Right forelimb (tissue), 1 donor: ENCODE measurements around the gene WDR36.
"Not testable (repeated sequence)": the region's sequence is repeated elsewhere in the genome, so short reads cannot be mapped to it uniquely, and the experiment has no call there.

Experiments
- DNase-seq: peaks from one replicate; pipeline ENCODE4 v3.0.0-alpha.2; 2018

WDR36 gene

DNA sequence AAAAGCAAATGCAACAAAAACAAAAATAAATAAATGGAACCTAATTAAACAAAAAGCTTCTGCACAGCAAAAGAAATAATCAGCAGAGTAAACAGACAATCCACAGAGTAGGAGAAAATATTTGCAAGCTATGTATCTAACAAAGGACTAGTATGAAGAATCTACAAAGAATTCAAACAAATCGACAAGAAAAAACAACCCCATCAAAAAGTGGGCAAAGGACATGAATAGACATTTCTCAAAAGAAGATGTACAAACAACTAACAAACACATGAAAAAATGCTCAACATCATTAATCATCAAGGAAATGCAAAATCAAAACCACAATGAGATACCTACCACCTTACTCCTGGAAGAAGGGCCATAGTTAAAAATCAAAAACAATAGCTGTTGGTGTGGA lies 49.3 kb downstream of the WDR36 start:
- not testable (repeated sequence) for DNase-seq

DNA sequence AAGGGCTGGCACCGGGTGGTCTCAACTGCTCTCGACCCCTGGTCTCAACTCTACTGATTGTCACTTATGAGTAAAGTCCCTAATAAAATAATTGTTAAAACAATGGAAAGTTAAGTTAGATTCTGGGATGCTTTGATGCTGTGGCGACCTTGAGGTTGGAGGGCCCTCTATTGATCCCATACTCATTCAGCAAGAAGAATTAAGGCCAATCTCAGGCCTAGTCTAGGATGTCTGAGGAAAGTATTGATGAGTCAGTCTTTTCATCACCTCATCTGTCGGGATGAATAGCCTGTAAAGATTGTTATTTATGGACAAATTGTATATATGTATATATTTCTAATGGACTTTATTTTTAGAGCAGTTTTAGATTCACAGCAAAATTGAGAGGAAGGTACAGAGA lies 50.8 kb downstream of the WDR36 start:
- DNase-seq: no peak

DNA sequence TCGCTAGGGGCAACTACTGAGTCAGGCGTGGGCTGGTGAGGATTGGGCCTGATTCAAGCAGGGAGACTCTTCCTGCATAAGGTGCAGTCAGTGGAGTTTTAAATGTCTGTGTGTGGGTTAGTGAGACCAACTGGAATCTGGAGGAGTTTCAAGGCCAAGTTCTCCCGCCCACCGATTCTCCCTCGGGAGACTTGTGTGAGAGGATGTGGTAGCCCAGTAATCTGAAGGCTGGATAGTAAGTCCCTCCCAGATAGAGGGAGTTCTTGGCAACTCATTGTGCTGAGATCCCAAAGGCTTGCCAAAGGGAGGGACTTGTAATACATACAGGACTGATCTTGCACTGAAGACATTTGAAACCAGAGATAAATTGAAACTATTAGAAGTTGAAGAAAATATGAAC lies 51.8 kb downstream of the WDR36 start:
- peak; percentile 53 for DNase-seq

DNA sequence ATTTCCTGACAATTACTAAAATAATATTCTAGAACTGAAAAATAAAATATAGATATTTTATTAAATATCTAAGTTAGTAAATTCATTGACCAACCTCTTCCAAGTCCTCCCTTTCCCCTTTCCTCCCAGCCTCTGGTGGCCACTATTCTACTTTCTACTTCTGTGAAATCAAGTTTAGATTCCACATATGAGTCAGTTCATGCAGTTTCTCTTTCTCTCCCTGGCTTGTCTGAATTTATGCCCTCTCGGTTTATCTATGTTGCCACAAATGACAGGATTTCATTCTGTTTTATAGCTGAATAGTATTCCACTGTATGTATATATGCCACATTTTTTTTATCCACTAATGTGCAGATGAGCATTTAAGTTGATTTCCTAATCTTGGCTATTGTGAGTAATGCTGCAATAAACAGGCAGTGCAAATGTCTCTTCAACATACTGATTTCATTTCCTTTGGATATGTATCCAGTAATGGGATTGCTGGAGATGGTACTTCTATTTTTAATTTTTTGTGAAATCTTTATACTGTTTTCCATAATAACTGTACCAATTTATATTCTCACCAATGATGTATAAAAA lies 52.3 kb downstream of the WDR36 start:
- no peak for DNase-seq

DNA sequence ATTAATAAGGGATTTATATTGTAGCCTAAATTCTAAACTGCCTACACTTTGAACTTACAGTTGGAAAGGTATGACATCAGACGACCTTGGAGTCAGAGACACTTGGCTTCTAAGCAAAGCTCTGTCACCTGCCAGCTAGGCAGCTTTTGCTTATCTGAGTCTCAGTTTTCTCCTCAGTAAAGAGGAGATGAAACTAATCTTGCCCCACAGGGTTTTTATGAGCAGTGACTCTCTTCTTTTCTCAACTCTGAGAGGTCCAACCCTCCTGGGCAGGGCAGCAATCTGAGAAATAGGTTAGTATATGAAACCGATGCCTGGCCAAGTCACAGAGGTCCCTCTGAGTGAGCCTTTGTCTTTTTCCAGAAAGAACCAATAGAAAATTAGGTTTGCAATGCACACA lies 53.9 kb downstream of the WDR36 start:
- no peak for DNase-seq

DNA sequence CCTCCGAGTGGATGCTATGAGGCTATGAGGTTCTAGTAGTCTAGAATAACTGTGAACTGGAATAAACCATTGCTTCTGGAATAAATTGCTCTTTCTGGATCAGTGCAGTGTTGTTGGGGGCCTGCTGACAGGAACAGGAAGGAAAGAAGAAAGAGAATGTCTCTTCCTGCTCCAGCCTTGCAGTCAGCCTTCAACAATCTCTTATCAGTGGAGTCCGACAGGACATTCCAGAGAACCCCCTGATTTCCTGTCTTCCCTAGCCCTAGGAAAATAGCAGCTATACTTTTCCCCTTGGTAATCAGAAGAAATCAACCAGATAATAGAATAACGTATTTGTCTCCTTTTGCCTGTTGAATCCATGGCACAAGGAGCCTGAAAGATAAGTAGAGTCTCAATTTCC lies 55.4 kb downstream of the WDR36 start:
- DNase-seq: no peak

DNA sequence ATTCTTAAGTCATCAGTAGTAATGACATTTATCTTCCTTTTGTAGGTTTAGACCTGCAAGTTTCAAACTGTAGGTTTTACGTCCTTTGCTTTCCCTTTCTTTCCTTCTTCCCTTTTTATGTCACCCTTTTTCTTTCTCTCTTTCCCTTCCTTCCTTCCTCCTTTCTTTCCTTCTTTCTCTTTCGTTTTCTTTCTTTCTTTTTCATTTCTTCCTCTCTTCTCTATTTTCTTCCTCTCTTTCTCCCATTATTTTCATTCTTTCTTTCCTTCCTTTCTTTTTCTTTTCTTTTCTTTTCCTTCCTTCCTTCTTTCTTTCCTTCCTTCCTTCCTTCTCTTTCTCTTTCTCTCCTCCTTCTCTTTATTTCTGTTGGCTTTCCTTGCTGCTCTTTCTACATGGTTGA lies 59.9 kb downstream of the WDR36 start:
- DNase-seq: no peak

DNA sequence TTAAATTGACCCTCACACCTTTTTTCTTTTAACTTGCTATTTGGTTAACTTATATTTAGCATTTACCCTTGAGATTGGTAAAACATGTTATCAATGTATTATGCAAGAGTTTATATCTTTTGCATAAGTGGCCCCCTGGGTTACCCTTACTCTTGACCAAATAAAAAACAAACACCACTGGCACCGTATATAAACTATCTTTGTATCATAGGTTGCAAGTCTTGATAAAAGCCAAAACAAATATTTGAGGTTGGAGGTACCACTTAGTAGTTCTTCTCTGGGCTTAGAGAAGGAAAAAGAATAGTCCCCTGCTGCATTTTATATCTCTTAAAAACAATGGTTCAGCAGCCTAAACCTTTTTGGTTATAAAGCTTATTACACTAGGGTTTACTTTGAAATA lies 61.3 kb downstream of the WDR36 start:
- no peak for DNase-seq

DNA sequence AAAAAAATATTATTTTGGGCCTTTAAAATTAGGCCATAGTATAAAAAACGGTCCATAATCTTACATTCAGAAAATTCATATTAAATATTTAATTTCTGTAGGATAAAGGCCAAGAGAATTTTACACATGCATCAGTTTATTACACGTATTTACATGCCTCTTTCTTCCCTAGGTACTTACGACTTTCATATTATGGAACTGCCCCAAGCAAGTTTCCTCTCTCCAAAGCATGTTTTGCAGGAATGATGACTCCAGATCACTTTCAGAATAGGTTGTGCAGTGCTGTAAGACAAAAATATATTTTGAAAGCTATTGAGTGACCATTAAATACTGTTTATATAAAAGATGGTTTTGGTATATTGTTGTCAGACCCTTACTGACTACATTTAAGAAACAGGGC lies 61.8 kb downstream of the WDR36 start:
- no peak for DNase-seq

DNA sequence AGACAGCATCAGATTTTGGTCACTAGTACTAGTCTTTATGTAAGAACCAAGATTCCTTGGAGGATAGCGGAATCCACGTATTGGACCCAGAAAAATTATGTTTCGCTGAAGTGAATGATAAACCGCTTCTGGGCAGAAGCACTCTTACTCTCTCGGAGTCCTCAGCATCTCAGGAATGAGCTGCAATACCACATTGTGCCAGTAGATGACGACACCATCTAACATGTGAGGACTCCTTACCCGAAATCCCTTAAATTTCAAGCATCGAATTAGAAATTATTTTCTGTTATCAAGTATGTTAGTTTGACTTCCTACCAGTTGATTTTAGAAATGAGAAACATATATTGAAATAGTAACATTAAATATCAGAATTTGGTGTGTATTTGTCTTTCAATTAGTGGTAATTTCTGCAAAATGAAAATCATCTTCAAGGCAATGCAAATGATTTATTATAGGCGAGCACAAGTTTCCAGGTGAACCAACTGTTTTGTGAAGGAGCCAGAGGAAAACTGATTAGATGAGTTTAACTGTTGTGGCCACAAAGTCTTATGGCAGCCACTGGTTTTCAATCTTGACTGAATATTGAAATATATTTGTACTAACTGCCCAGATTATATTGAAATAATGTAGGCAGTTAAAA lies 66.1 kb downstream of the WDR36 start:
- DNase-seq: peak; percentile 76

DNA sequence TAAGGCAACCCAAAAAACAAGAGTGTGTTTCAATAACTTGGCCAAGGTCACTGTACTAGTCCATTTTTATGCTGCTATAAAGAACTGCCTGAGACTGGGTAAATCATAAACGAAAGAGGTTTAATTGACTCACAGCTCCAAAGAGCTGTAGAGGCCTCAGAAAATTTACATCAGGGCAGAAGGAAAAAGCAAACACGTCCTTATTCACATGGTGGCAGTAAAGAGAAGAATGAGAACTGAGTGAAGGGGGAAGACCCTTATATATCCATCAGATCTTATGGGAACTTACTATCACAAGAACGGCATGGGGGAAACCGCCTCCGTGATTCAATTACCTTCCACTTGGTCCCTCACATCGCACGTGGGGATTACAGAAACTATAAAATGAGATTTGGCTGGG lies 67.7 kb downstream of the WDR36 start:
- DNase-seq: no peak

DNA sequence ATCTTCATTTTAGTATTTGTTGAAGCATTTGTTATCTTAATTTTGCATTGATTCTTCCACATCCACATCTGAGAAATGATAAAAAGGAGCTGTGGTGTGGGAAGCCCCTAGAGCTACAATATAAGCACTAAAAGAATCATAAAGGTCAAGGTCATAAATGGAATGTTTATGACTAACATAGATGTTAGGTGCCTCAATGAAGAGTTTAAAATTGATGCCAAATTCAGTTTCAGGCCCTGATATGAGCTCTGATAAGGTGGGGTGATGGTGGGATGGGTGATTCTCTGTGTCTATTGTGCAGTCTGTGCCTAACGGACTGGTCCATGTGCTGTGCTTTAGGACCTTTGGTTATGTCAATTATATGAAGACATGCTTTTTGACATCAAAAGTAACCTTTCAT lies 70.9 kb downstream of the WDR36 start:
- no peak for DNase-seq

DNA sequence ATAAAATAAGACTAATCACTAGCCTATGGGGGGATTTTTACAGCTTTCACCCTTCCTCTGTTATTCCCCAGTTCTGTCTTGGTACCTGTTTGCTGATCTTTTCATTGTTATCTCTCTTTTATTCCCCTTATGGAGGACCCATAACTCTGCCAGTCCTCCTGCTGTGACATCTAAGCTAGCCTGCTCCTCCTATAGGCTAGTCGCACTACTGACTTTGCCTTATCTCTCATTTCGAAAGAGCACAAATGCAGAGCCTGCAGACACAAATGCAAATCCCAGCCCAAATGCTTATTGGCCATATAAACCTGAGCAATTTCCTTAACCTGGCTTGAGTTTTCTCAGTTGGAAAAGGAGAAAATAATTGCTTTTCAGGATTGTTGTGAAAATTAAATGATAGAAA lies 72.9 kb downstream of the WDR36 start:
- no peak for DNase-seq

DNA sequence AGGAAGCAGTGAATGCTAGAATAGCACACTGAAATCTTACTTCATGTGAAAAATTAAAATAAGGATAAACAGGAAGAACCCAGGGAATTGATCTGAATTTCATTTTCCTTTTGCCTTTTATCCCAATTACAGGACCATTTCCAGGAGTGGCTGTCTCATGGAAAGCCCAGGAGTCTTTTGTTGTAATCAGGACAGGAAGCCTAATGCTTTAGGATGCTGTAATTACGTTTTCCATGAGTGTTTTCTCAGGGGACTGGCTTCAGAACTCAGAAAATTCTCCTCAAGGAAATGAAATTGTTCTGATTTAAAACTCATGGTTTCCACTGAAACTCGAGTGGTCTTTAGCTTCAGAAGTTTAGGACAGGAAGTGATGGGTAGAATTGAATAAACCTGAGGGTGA lies 75.4 kb downstream of the WDR36 start:
- no peak for DNase-seq

DNA sequence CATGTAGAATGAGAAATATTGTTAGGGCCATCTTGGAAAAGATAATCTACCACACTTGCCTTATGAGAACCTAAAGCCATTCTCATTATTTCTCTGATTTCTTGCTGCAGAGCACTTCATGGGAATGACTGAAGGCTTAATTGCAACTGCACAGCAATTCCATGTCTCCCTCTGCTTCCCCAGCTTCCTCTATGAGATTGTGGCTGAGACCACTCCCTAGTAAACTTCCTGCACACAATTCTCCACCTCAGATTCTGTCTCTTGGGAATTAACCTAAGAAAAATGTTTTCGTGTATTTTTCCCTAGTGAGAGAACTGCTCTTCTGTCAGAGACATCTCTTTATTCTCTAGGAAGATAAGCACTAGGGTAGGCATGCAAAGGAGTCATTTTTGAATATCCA lies 76.5 kb downstream of the WDR36 start:
- no peak for DNase-seq

DNA sequence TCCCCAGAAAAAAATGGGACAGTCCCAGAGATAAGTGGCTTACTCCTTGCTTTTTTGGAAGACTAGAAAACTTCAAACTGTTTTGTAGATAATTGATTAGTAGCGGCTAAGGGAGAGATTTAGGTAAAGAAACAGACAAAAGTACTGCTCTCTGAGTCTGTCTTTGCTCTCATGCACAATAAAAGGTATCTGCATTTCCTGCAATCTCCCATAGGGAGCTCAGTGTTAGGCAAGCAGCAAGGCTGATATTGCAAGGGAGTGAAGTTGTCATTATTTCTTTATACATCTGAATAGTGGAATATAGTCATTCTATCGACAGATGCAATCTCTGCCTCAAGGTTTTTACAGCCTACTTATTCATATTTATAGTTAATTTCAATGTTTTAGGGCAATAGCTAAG lies 77.1 kb downstream of the WDR36 start:
- no peak for DNase-seq

DNA sequence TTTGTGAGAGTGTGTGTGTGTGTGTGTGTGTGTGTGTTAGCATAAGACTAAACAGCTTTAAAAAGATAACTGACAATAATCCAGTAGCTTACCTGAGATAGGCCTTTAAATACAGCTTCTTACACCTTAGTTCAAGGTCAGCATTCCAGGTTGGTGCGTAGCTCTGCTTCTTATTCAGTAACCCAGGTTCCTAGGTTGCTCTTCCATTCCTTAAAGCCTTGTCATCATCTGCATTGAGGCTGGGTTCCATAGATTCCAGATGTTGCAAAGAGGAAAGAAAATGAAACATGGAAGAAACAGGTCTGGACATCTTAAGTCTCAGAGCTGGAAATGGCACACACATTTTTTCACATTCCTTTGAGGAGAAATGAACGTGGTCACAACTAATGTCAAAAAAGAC lies 78.1 kb downstream of the WDR36 start:
- DNase-seq: no peak

DNA sequence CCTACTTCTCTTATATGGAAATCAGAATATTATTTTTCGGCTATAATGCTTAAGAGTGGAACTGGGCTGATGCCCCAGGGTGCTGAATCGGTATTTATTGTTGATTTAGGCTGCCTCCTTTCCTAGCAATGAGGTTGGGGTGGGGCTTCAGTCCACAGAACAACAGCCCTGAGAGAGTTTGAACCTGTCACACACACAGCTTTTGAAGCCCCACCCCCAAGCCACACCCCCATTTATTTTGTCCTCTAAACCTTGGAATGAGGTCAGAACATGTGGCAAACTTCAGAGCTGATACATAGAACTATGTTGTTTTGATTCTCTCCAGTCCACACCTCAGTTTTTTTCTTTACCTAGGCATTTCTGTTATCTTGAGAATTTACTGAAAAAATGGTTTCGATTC lies 80.4 kb downstream of the WDR36 start:
- DNase-seq: no peak

DNA sequence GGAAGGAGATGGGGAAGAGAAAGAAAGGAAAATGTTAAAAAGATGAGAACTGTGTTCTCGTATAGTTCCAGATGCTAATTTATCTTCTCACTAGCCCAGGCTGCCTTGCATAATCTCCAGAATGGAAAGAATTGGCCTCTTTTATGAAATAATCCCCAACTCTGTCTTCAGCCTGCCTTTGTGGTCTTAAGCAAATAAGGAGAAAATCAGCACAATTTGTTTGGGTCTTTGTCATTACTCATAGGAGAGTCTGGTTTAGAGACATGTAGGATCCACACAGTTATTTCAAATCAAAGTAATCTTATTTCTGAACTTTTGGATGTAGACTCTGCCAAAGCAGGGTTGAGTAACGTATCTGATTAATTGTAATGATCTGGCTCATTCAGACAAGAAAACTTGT lies 81.3 kb downstream of the WDR36 start:
- no peak for DNase-seq
